PC-3 (cell line): ENCODE data around the gene OLFML2A. TPM values are rescaled to one million over a fixed set of nuclear protein-coding genes. Genes with fewer than 3 reads are reported as not detected.
A peak's percentile ranks its signal among the peaks of the same experiment; 100 is the strongest.
"Not testable (repeated sequence)": the region's sequence is repeated elsewhere in the genome, so short reads cannot be mapped to it uniquely, and the experiment has no call there.

Experiments used
- ATAC-seq: fragments of 200-7000 bp; cut with Tn5 transposase; 2 replicates; pipeline ENCODE4 v1.9.1; 2020; ENCODE audit warnings: mild to moderate bottlenecking, moderate library complexity
- BruUV-seq: library from RNA; stranded (reverse); fragments of 400-500 nt; replicated peaks from 2 replicates; lab custom pipeline; 2021; lab: Mats Ljungman, UMichigan
- CTCF ChIA-PET: fragments of 300-600 bp; sonication (Branson Sonifier 250); formaldehyde crosslinking; loops from one replicate; lab custom pipeline; 2022; ENCODE audit warnings: antibody characterized with exemption; lab: Charles Lee
- POLR2A ChIA-PET: fragments of 300-600 bp; sonication (Branson Sonifier 250); formaldehyde crosslinking; loops from one replicate; lab custom pipeline; 2022; ENCODE audit warnings: antibody characterized with exemption; ENCODE audit not compliant: unreplicated experiment; lab: Charles Lee
- DNase-seq: peaks from one replicate; pipeline ENCODE4 v3.0.0-alpha.2; 2015
- H2AFZ ChIP-seq: fragments of 300-600 bp; sonication (generic); 2 replicates; pipeline ENCODE4 v1.6.0; 2016; ENCODE audit warnings: antibody characterized with exemption, low read length
- H3F3A ChIP-seq: fragments of 300-600 bp; sonication (generic); one replicate; pipeline ENCODE4 v1.6.0; 2017; ENCODE audit warnings: antibody characterized with exemption, low read length, control low read depth, mild to moderate bottlenecking; ENCODE audit not compliant: unreplicated experiment
- H3K27ac ChIP-seq: fragments of 300-600 bp; sonication (generic); 2 replicates; pipeline ENCODE4 v1.5.1; 2016; ENCODE audit warnings: mild to moderate bottlenecking, low read length
- H3K27me3 ChIP-seq: fragments of 300-600 bp; sonication (generic); 2 replicates; pipeline ENCODE4 v1.6.1; 2016; ENCODE audit warnings: low read length, mixed read lengths
- H3K36me3 ChIP-seq: fragments of 300-600 bp; sonication (generic); 2 replicates; pipeline ENCODE4 v1.6.1; 2016; ENCODE audit warnings: low read depth, mixed run types, low read length, mixed read lengths
- H3K4me1 ChIP-seq: fragments of 300-600 bp; sonication (generic); 2 replicates; pipeline ENCODE4 v1.5.1; 2016; ENCODE audit warnings: low read length; ENCODE audit not compliant: insufficient read depth
- H3K4me2 ChIP-seq: fragments of 300-600 bp; sonication (generic); 2 replicates; pipeline ENCODE4 v1.6.0; 2016; ENCODE audit warnings: low read length
- H3K4me3 ChIP-seq: fragments of 300-600 bp; sonication (generic); 2 replicates; pipeline ENCODE4 v1.5.1; 2016; ENCODE audit warnings: mild to moderate bottlenecking, low read length, mixed read lengths
- H3K79me2 ChIP-seq: fragments of 300-600 bp; sonication (generic); 2 replicates; pipeline ENCODE4 v1.6.1; 2017; ENCODE audit warnings: low read length, mixed read lengths
- H3K9ac ChIP-seq: fragments of 300-600 bp; sonication (generic); 2 replicates; pipeline ENCODE4 v1.6.0; 2016; ENCODE audit warnings: mild to moderate bottlenecking, low read length
- H3K9me2 ChIP-seq: fragments of 300-600 bp; sonication (generic); replicated peaks from 2 replicates; pipeline ENCODE4 v1.6.1; 2016; ENCODE audit warnings: mixed run types, low read length, mixed read lengths
- H3K9me3 ChIP-seq: fragments of 300-600 bp; sonication (generic); 2 replicates; pipeline ENCODE4 v1.6.1; 2016; ENCODE audit warnings: low read length, mixed read lengths
- H4K20me1 ChIP-seq: fragments of 300-600 bp; sonication (generic); 2 replicates; pipeline ENCODE4 v1.6.1; 2016; ENCODE audit warnings: low read length, mixed read lengths
- EZH2 ChIP-seq: fragments of 300-600 bp; sonication (generic); IDR thresholded peaks from one replicate; pipeline ENCODE4 v1.6.1; 2017; ENCODE audit warnings: antibody characterized with exemption, mild to moderate bottlenecking, low read length; ENCODE audit not compliant: unreplicated experiment
- EZH2phosphoT487 ChIP-seq: fragments of 300-600 bp; sonication (generic); IDR thresholded peaks from 2 replicates; pipeline ENCODE4 v1.6.1; 2018; ENCODE audit warnings: mild to moderate bottlenecking, antibody characterized with exemption, low read length, borderline replicate concordance
- intact Hi-C: fragments of 100-400 bp; cut with micrococcal nuclease; formaldehyde crosslinking; loops from 2 replicates; pipeline ENCODE4 v1.9.0; 2023
- total RNA-seq: library from RNA; depleted of rRNA; stranded (reverse); fragments of >200 nt; gene quantifications from 2 replicates; pipeline ENCODE4 v1.2.3, GENCODE V29; 2014
- TF ChIP-seq, protein P1 (sequence below): fragments of 300-600 bp; sonication (generic); conservative IDR thresholded peaks from 2 replicates; pipeline ENCODE4 v1.5.1; 2017; ENCODE audit warnings: antibody characterized with exemption, low read depth, mild to moderate bottlenecking, low read length

Gene OLFML2A
- total RNA-seq, 1 experiment from 2014 or later: 3.4 TPM

- TF ChIP-seq EZH2 (no peak), EZH2phosphoT487 (no peak)
- TF ChIP-seq, protein P1, sequence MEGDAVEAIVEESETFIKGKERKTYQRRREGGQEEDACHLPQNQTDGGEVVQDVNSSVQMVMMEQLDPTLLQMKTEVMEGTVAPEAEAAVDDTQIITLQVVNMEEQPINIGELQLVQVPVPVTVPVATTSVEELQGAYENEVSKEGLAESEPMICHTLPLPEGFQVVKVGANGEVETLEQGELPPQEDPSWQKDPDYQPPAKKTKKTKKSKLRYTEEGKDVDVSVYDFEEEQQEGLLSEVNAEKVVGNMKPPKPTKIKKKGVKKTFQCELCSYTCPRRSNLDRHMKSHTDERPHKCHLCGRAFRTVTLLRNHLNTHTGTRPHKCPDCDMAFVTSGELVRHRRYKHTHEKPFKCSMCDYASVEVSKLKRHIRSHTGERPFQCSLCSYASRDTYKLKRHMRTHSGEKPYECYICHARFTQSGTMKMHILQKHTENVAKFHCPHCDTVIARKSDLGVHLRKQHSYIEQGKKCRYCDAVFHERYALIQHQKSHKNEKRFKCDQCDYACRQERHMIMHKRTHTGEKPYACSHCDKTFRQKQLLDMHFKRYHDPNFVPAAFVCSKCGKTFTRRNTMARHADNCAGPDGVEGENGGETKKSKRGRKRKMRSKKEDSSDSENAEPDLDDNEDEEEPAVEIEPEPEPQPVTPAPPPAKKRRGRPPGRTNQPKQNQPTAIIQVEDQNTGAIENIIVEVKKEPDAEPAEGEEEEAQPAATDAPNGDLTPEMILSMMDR: no peak
- Histone ChIP-seq H2AFZ (peak overlapping the region; percentile 51; the same call in 1 of the 2 replicates), H3K27me3 (no peaks in the 10 kb centered on the region), H4K20me1 (no peaks in the 10 kb centered on the region), H3K9me2 (no peaks in the 10 kb centered on the region), H3K9ac (peak overlapping the region; percentile 48), H3K27ac (peak overlapping the region; percentile 85), H3F3A (no peaks in the 10 kb centered on the region), H3K4me2 (peak overlapping the region; percentile 83), H3K9me3 (no peaks in the 10 kb centered on the region), H3K4me1 (peaks cover 27% of the 10 kb centered on the region), H3K79me2 (no peaks in the 10 kb centered on the region), H3K4me3 (peak overlapping the region; percentile 45; the same call in 1 of the 2 replicates), H3K36me3 (no peaks in the 10 kb centered on the region)
- no TSS peak for BruUV-seq
- DNase-seq (peak; percentile 85), ATAC-seq (peak; percentile 75)
- intact Hi-C loops: no loop called here
- CTCF ChIA-PET: interaction anchor here (1.2 kb wide), 1 partner anchor 55 kb away, joined by 4 read pairs; no protein-coding TSS in a partner anchor
- POLR2A ChIA-PET: no interaction called here
These were observed 57.7 kb downstream of the OLFML2A start for GRCh38 chr9:124834591-124834990.

GRCh38 chr9:124835026-124835557 lies 58.2 kb downstream of the OLFML2A start:
- no peaks in the 10 kb centered on the region for H3K79me2 ChIP-seq
- peak; percentile 81 for DNase-seq

DNA sequence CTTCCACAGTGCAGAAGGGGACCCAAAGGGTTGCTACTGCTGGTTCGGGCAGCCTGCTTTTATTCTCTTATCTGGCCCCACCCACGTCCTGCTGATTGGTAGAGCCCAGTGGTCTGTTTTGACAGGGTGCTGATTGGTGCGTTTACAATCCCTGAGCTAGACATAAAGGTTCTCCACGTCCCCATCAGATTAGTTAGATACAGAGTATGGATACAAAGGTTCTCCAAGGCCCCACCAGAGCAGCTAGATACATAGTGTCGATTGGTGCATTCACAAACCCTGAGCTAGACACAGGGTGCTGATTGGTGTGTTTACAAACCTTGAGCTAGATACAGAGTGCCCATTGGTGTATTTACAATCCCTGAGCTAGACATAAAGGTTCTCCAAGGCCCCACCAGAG lies 61.2 kb downstream of the OLFML2A start:
- CTCF ChIA-PET, H3K27me3 ChIP-seq, POLR2A ChIA-PET, ATAC-seq, H3K4me3 ChIP-seq, H3K9ac ChIP-seq, H3K9me3 ChIP-seq, intact Hi-C loops, H3K36me3 ChIP-seq, H3K27ac ChIP-seq, DNase-seq, H3F3A ChIP-seq, BruUV-seq, H4K20me1 ChIP-seq, H3K79me2 ChIP-seq, H2AFZ ChIP-seq, H3K4me2 ChIP-seq, H3K9me2 ChIP-seq: not testable (repeated sequence)
- peaks cover 19% of the 10 kb centered on the region for H3K4me1 ChIP-seq

More at GRCh38 chr9:124835026-124835557, 58.2 kb downstream of the OLFML2A start:
- TF ChIP-seq EZH2phosphoT487 (no peak), EZH2 (no peak)
- TF ChIP-seq, protein P1: no peak
- POLR2A ChIA-PET: no interaction called here
- Histone ChIP-seq H3K4me2 (peak overlapping the region; percentile 83), H3K9ac (peak overlapping the region; percentile 48), H3K4me3 (peak overlapping the region; percentile 45; the same call in 1 of the 2 replicates), H3K4me1 (peaks cover 27% of the 10 kb centered on the region), H3F3A (no peaks in the 10 kb centered on the region), H3K27ac (peak overlapping the region; percentile 85), H3K36me3 (no peaks in the 10 kb centered on the region), H2AFZ (peak overlapping the region; percentile 51; the same call in 1 of the 2 replicates), H3K9me3 (no peaks in the 10 kb centered on the region), H3K9me2 (no peaks in the 10 kb centered on the region), H3K27me3 (no peaks in the 10 kb centered on the region), H4K20me1 (no peaks in the 10 kb centered on the region)
- peak; percentile 39 for ATAC-seq
- no TSS peak for BruUV-seq
- CTCF ChIA-PET: interaction anchor here (1.2 kb wide), 1 partner anchor 56 kb away, joined by 4 read pairs; no protein-coding TSS in a partner anchor
- intact Hi-C loops: no loop called here

- CTCF ChIA-PET, H3K27ac ChIP-seq, H3K9me2 ChIP-seq, intact Hi-C loops, ATAC-seq, H3K79me2 ChIP-seq, H4K20me1 ChIP-seq, H3K9me3 ChIP-seq, H3K36me3 ChIP-seq, POLR2A ChIA-PET, BruUV-seq, DNase-seq, H2AFZ ChIP-seq, H3K4me2 ChIP-seq, H3K27me3 ChIP-seq, H3K4me3 ChIP-seq, H3K9ac ChIP-seq, H3F3A ChIP-seq: not testable (repeated sequence)
- H3K4me1 ChIP-seq: peaks cover 18% of the 10 kb centered on the region
These were observed 61.8 kb downstream of the OLFML2A start for GRCh38 chr9:124838567-124839275.
